HepG2 (cell line): Measurements from ENCODE around the gene PSMD9. TPM values are rescaled to one million over a fixed set of nuclear protein-coding genes. Genes with fewer than 3 reads are reported as not detected.

Experiments
- BCL6 ChIP-seq: IDR thresholded peaks from 2 replicates; pipeline ENCODE4 v1.6.1; 2016; ENCODE audit warnings: missing genetic modification reagents, missing compliant biosample characterization
- CAMTA2 ChIP-seq: sonication (generic); formaldehyde crosslinking; IDR thresholded peaks from 2 replicates; pipeline ENCODE4 v1.4.0; 2020; ENCODE audit warnings: mild to moderate bottlenecking, missing genetic modification reagents, borderline replicate concordance
- CBX5 ChIP-seq: sonication (generic); formaldehyde crosslinking; IDR thresholded peaks from 2 replicates; pipeline ENCODE4 v1.4.0; 2020; ENCODE audit warnings: missing genetic modification reagents, borderline replicate concordance
- CEBPB ChIP-seq: IDR thresholded peaks from 2 replicates; pipeline ENCODE4 v1.6.1; 2011; ENCODE audit warnings: low read depth, low read length, improper control_type of control experiment, borderline replicate concordance
- CREB1 ChIP-seq, 2 experiments: fragments of 450-650 bp in 1 of 2; IDR thresholded peaks; 2 replicates each; pipeline ENCODE4 v1.6.1; 2016 to 2017; ENCODE audit warnings: control low read depth in 1 of 2, mild to moderate bottlenecking in 1 of 2, missing compliant biosample characterization in 1 of 2, missing genetic modification characterization in 1 of 2
- GLMP ChIP-seq: sonication (generic); formaldehyde crosslinking; IDR thresholded peaks from 2 replicates; pipeline ENCODE4 v1.9.0; 2021; ENCODE audit warnings: missing genetic modification reagents, mild to moderate bottlenecking, borderline replicate concordance
- IKZF5 ChIP-seq: IDR thresholded peaks from 2 replicates; pipeline ENCODE4 v1.6.1; 2018; ENCODE audit warnings: missing genetic modification reagents, mild to moderate bottlenecking, missing compliant biosample characterization
- MED1 ChIP-seq: sonication (generic); formaldehyde crosslinking; IDR thresholded peaks from 2 replicates; pipeline ENCODE4 v1.4.0; 2020; ENCODE audit warnings: missing genetic modification reagents
- NCOR1 ChIP-seq: fragments of 200-600 bp; sonication (generic); IDR thresholded peaks from 2 replicates; pipeline ENCODE4 v1.7.0; 2017; ENCODE audit warnings: antibody characterized with exemption, low read length, borderline replicate concordance
- RAD21 ChIP-seq: fragments of 450-650 bp; formaldehyde crosslinking; IDR thresholded peaks from 2 replicates; pipeline ENCODE4 v1.5.0; 2020; ENCODE audit warnings: mild to moderate bottlenecking
- ZBTB20 ChIP-seq: sonication (generic); formaldehyde crosslinking; IDR thresholded peaks from 2 replicates; pipeline ENCODE4 v1.8.1; 2023; ENCODE audit warnings: missing genetic modification reagents, low read depth, mild to moderate bottlenecking, borderline replicate concordance
- ZNF282 ChIP-seq: fragments of 450-650 bp; IDR thresholded peaks from 2 replicates; pipeline ENCODE4 v1.6.1; 2018; ENCODE audit not compliant: partially characterized antibody
- ZNF616 ChIP-seq: sonication (generic); formaldehyde crosslinking; IDR thresholded peaks from 2 replicates; pipeline ENCODE4 v1.5.0; 2020; ENCODE audit warnings: low read depth, mild to moderate bottlenecking, missing genetic modification reagents
- ZNF768 ChIP-seq: sonication (generic); formaldehyde crosslinking; IDR thresholded peaks from 2 replicates; pipeline ENCODE4 v1.4.0; 2020; ENCODE audit warnings: missing genetic modification reagents
- polyA plus RNA-seq, 8 experiments: library from polyadenylated mRNA; depleted of rRNA in 3 of 8; stranded (reverse) in 7 of 8; unstranded in 1 of 8; fragments of >200 nt; fragmentation: Illumina TruSeq in 4 of 8; extraction: Trizol in 4 of 8; gene quantifications; 2 replicates each; pipeline versions ENCODE4 v1.2.1 to v1.2.3, GENCODE V29; 2011 to 2016; ENCODE audit warnings: low read depth in 4 of 8, missing spikeins in 1 of 8, mixed read lengths in 1 of 8; ENCODE audit not compliant: insufficient read depth in 1 of 8
- total RNA-seq, 5 experiments: library from RNA; depleted of rRNA; stranded (reverse); fragments of >200 nt; fragmentation: Illumina TruSeq; extraction: Trizol; gene quantifications; 2 replicates each; pipeline ENCODE4 v1.2.3, GENCODE V29; 2016; ENCODE audit warnings: low read depth in 1 of 5
- TF ChIP-seq, protein P1 (sequence below): sonication (generic); formaldehyde crosslinking; IDR thresholded peaks from 2 replicates; pipeline ENCODE4 v1.9.0; 2021; ENCODE audit warnings: missing genetic modification reagents, mild to moderate bottlenecking, borderline replicate concordance
- TF ChIP-seq, protein P2 (sequence below): sonication (generic); formaldehyde crosslinking; IDR thresholded peaks from 2 replicates; pipeline ENCODE4 v1.4.0; 2020; ENCODE audit warnings: low read depth, missing genetic modification reagents
- TF ChIP-seq, protein P3 (sequence below): sonication (generic); formaldehyde crosslinking; IDR thresholded peaks from 2 replicates; pipeline ENCODE4 v1.8.1; 2022; ENCODE audit warnings: low read depth, mild to moderate bottlenecking, missing genetic modification reagents
- TF ChIP-seq, protein P4 (sequence below): IDR thresholded peaks from 2 replicates; pipeline ENCODE4 v1.6.1; 2016; ENCODE audit warnings: missing genetic modification reagents, missing compliant biosample characterization

The PSMD9 gene
- total and polyA plus RNA-seq, 2 of the 13 experiments (the other 11 are each of a cell fraction or from before 2014, with no cell fraction given): 41.4 to 61.1 TPM

- TF ChIP-seq, protein P1, sequence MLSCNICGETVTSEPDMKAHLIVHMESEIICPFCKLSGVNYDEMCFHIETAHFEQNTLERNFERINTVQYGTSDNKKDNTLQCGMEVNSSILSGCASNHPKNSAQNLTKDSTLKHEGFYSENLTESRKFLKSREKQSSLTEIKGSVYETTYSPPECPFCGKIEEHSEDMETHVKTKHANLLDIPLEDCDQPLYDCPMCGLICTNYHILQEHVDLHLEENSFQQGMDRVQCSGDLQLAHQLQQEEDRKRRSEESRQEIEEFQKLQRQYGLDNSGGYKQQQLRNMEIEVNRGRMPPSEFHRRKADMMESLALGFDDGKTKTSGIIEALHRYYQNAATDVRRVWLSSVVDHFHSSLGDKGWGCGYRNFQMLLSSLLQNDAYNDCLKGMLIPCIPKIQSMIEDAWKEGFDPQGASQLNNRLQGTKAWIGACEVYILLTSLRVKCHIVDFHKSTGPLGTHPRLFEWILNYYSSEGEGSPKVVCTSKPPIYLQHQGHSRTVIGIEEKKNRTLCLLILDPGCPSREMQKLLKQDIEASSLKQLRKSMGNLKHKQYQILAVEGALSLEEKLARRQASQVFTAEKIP (CRISPR knock-in tag): no peak
- no peak; the same call in 1 of the 2 replicates for TF ChIP-seq CBX5 (CRISPR knock-in tag)
- 0 out of 2 replicates have a peak, but pooled peaks have one; percentile 15 for TF ChIP-seq ZBTB20 (CRISPR knock-in tag)
- TF ChIP-seq ZNF768: peak; percentile 94
- TF ChIP-seq BCL6 (CRISPR knock-in tag): 0 out of 2 replicates have a peak, but pooled peaks have one; percentile 25
- no peak for TF ChIP-seq ZNF616 (CRISPR knock-in tag)
- TF ChIP-seq MED1 (CRISPR knock-in tag): peak; percentile 73
- TF ChIP-seq IKZF5 (CRISPR knock-in tag): 0 out of 2 replicates have a peak, but pooled peaks have one; percentile 48
- TF ChIP-seq, protein P2, sequence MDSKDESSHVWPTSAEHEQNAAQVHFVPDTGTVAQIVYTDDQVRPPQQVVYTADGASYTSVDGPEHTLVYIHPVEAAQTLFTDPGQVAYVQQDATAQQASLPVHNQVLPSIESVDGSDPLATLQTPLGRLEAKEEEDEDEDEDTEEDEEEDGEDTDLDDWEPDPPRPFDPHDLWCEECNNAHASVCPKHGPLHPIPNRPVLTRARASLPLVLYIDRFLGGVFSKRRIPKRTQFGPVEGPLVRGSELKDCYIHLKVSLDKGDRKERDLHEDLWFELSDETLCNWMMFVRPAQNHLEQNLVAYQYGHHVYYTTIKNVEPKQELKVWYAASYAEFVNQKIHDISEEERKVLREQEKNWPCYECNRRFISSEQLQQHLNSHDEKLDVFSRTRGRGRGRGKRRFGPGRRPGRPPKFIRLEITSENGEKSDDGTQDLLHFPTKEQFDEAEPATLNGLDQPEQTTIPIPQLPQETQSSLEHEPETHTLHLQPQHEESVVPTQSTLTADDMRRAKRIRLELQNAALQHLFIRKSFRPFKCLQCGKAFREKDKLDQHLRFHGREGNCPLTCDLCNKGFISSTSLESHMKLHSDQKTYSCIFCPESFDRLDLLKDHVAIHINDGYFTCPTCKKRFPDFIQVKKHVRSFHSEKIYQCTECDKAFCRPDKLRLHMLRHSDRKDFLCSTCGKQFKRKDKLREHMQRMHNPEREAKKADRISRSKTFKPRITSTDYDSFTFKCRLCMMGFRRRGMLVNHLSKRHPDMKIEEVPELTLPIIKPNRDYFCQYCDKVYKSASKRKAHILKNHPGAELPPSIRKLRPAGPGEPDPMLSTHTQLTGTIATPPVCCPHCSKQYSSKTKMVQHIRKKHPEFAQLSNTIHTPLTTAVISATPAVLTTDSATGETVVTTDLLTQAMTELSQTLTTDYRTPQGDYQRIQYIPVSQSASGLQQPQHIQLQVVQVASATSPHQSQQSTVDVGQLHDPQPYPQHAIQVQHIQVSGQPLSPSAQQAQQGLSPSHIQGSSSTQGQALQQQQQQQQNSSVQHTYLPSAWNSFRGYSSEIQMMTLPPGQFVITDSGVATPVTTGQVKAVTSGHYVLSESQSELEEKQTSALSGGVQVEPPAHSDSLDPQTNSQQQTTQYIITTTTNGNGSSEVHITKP: no peak
- peak; percentile 29; the same call in 1 of the 2 replicates for TF ChIP-seq NCOR1
- TF ChIP-seq, protein P3, sequence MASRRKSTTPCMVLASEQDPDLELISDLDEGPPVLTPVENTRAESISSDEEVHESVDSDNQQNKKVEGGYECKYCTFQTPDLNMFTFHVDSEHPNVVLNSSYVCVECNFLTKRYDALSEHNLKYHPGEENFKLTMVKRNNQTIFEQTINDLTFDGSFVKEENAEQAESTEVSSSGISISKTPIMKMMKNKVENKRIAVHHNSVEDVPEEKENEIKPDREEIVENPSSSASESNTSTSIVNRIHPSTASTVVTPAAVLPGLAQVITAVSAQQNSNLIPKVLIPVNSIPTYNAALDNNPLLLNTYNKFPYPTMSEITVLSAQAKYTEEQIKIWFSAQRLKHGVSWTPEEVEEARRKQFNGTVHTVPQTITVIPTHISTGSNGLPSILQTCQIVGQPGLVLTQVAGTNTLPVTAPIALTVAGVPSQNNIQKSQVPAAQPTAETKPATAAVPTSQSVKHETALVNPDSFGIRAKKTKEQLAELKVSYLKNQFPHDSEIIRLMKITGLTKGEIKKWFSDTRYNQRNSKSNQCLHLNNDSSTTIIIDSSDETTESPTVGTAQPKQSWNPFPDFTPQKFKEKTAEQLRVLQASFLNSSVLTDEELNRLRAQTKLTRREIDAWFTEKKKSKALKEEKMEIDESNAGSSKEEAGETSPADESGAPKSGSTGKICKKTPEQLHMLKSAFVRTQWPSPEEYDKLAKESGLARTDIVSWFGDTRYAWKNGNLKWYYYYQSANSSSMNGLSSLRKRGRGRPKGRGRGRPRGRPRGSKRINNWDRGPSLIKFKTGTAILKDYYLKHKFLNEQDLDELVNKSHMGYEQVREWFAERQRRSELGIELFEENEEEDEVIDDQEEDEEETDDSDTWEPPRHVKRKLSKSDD: peak; percentile 66; the same call in 1 of the 2 replicates
- TF ChIP-seq GLMP (CRISPR knock-in tag): no peak
- 0 out of 2 replicates have a peak, but pooled peaks have one; percentile 6 for TF ChIP-seq RAD21 (CRISPR knock-in tag)
- TF ChIP-seq CREB1 (IDR thresholded peaks at IDR 0.05): no peak
- 0 out of 2 replicates have a peak, but pooled peaks have one; percentile 25 for TF ChIP-seq CREB1 (CRISPR knock-in tag; IDR thresholded peaks at IDR 0.05)
- no peak for TF ChIP-seq ZNF282
- TF ChIP-seq, protein P4, sequence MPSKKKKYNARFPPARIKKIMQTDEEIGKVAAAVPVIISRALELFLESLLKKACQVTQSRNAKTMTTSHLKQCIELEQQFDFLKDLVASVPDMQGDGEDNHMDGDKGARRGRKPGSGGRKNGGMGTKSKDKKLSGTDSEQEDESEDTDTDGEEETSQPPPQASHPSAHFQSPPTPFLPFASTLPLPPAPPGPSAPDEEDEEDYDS (CRISPR knock-in tag): peak; percentile 75
- 0 out of 2 replicates have a peak, but pooled peaks have one; percentile 32 for TF ChIP-seq CEBPB
- TF ChIP-seq CAMTA2: 0 out of 2 replicates have a peak, but pooled peaks have one; percentile 37
Measured at GRCh38 chr12:121860257-121860656, 28.3 kb upstream of the PSMD9 start (continued).
